HepG2 (cell line): ENCODE data around the gene COG1. TPM values are rescaled to one million over a fixed set of nuclear protein-coding genes. Genes with fewer than 3 reads are reported as not detected.

Experiments
- ATAC-seq: fragments of 200-7000 bp; cut with Tn5 transposase; 3 replicates; pipeline ENCODE4 v1.9.1; 2020; ENCODE audit warnings: mild to moderate bottlenecking, moderate library complexity
- BruUV-seq: library from RNA; stranded (reverse); fragments of 400-500 nt; replicated peaks from 2 replicates; lab custom pipeline; 2021; lab: Mats Ljungman, UMichigan
- CTCF ChIA-PET: fragments of 300-600 bp; formaldehyde crosslinking; extraction: SDS; loops from one replicate; lab custom pipeline; 2021; ENCODE audit warnings: low total read pairs, inconsistent platforms, low intra/inter-chr PET ratio; lab: Yijun Ruan, JAX
- POLR2A ChIA-PET: fragments of 350-600 bp; sonication (Branson Sonifier 250); formaldehyde crosslinking; loops from one replicate; lab custom pipeline; 2020; ENCODE audit warnings: antibody characterized with exemption, inconsistent platforms; lab: Yijun Ruan, JAX
- DNase-seq: peaks from one replicate; pipeline ENCODE4 v3.0.0-alpha.2; 2015; ENCODE audit warnings: low spot score
- FAIRE-seq: peaks from 3 replicates; lab custom pipeline; 2011; peaks lifted over from hg19 to GRCh38; lab: Jason Lieb, UNC
- H2AFZ ChIP-seq: one replicate; pipeline ENCODE4 v1.6.1; 2011; ENCODE audit warnings: low read length, inconsistent platforms
- H3K27ac ChIP-seq: fragments of 300-600 bp; 3 replicates; pipeline ENCODE4 v1.8.0; 2011; ENCODE audit warnings: mixed run types, mild to moderate bottlenecking, mixed read lengths, low read length, inconsistent platforms; ENCODE audit not compliant: insufficient read depth; ENCODE audit errors: extremely low read length
- H3K27me3 ChIP-seq, 2 experiments: fragments of 200-600 bp in 1 of 2; 2 replicates in 1 of 2; 3 replicates in 1 of 2; pipeline versions ENCODE4 v1.6.0 to v1.8.0; 2011; ENCODE audit warnings: low read length in 2 of 2, mild to moderate bottlenecking in 2 of 2, moderate library complexity in 2 of 2, inconsistent platforms in 1 of 2; ENCODE audit not compliant: insufficient read depth in 2 of 2, control insufficient read depth in 1 of 2
- H3K36me3 ChIP-seq, 2 experiments: fragments of 200-600 bp in 1 of 2; replicated peaks in 1 of 2; 2 replicates in 1 of 2; 3 replicates in 1 of 2; pipeline versions ENCODE4 v1.5.1 to v1.8.0; 2011; ENCODE audit warnings: low read length in 2 of 2, inconsistent platforms in 1 of 2; ENCODE audit not compliant: insufficient read depth in 2 of 2, control insufficient read depth in 1 of 2
- H3K4me1 ChIP-seq: 2 replicates; pipeline ENCODE4 v1.5.1; 2012; ENCODE audit warnings: low read length, inconsistent platforms; ENCODE audit not compliant: insufficient read depth
- H3K4me2 ChIP-seq: 2 replicates; pipeline ENCODE4 v1.6.0; 2011; ENCODE audit warnings: low read depth, low read length, inconsistent platforms
- H3K4me3 ChIP-seq, 3 experiments: fragments of 200-600 bp in 1 of 3; sonication (generic), shearing (Covaris generic) in 1 of 3; replicated peaks in 1 of 3; 2 replicates each; pipeline ENCODE4 v1.5.1; 2011 to 2016; ENCODE audit warnings: low read length in 3 of 3, inconsistent platforms in 2 of 3, low read depth in 2 of 3, mild to moderate bottlenecking in 2 of 3, control low read depth in 1 of 3, mixed read lengths in 1 of 3; ENCODE audit not compliant: insufficient read depth in 1 of 3
- H3K79me2 ChIP-seq: one replicate; pipeline ENCODE4 v1.6.1; 2011; ENCODE audit warnings: low read length, inconsistent platforms; ENCODE audit not compliant: insufficient read depth
- H3K9ac ChIP-seq: 2 replicates; pipeline ENCODE4 v1.6.0; 2011; ENCODE audit warnings: mild to moderate bottlenecking, low read depth, low read length, inconsistent platforms; ENCODE audit not compliant: insufficient read depth
- H3K9me3 ChIP-seq: 2 replicates; pipeline ENCODE4 v1.5.1; 2012; ENCODE audit warnings: mild to moderate bottlenecking, low read length
- H4K20me1 ChIP-seq: 2 replicates; pipeline ENCODE4 v1.6.0; 2011; ENCODE audit warnings: inconsistent platforms, mild to moderate bottlenecking, low read length, moderate library complexity; ENCODE audit not compliant: insufficient read depth
- MAZ ChIP-seq, 2 experiments: sonication (generic) in 1 of 2; formaldehyde crosslinking in 1 of 2; IDR thresholded peaks; 2 replicates each; pipeline versions ENCODE4 v1.5.0 to v1.6.1; 2012 to 2020; ENCODE audit warnings: low read depth in 2 of 2, mild to moderate bottlenecking in 2 of 2, borderline replicate concordance in 1 of 2, improper control_type of control experiment in 1 of 2, low read length in 1 of 2, missing genetic modification reagents in 1 of 2, moderate library complexity in 1 of 2
- SNAPC2 ChIP-seq: sonication (generic); formaldehyde crosslinking; IDR thresholded peaks from 2 replicates; pipeline ENCODE4 v1.8.1; 2022; ENCODE audit warnings: mild to moderate bottlenecking, missing genetic modification reagents
- YEATS2 ChIP-seq: sonication (generic); formaldehyde crosslinking; IDR thresholded peaks from 2 replicates; pipeline ENCODE4 v1.4.0; 2020; ENCODE audit warnings: missing genetic modification reagents, borderline replicate concordance
- ZBTB3 ChIP-seq: sonication (generic); formaldehyde crosslinking; IDR thresholded peaks from 2 replicates; pipeline ENCODE4 v1.4.0; 2020; ENCODE audit warnings: low read depth, mild to moderate bottlenecking, moderate library complexity, missing genetic modification reagents, borderline replicate concordance
- ZNF142 ChIP-seq: sonication (generic); formaldehyde crosslinking; IDR thresholded peaks from 2 replicates; pipeline ENCODE4 v1.4.0; 2020; ENCODE audit warnings: missing genetic modification reagents
- WGBS: methylation state at CpG from one replicate; pipeline ENCODE4 v1.1.6; 2017; ENCODE audit warnings: low lambda C conversion rate; 5-methylcytosine and 5-hydroxymethylcytosine counted together
- in situ Hi-C: cut with HindIII; loops from 2 replicates; pipeline ENCODE4 v1.10.0; 2017; ENCODE audit warnings: low pct_unique_long_range_greater_than_20kb; ENCODE audit not compliant: extremely low pct_ligation_motif_present
- intact Hi-C: fragments of 100-400 bp; cut with micrococcal nuclease; formaldehyde crosslinking; loops from one replicate; pipeline ENCODE4 v1.10.0; 2022; ENCODE audit not compliant: unreplicated experiment
- polyA plus RNA-seq, 8 experiments: library from polyadenylated mRNA; depleted of rRNA in 3 of 8; stranded (reverse) in 7 of 8; unstranded in 1 of 8; fragments of >200 nt; fragmentation: Illumina TruSeq in 4 of 8; extraction: Trizol in 4 of 8; gene quantifications; 2 replicates each; pipeline versions ENCODE4 v1.2.1 to v1.2.3, GENCODE V29; 2011 to 2016; ENCODE audit warnings: low read depth in 4 of 8, missing spikeins in 1 of 8, mixed read lengths in 1 of 8; ENCODE audit not compliant: insufficient read depth in 1 of 8
- total RNA-seq, 5 experiments: library from RNA; depleted of rRNA; stranded (reverse); fragments of >200 nt; fragmentation: Illumina TruSeq; extraction: Trizol; gene quantifications; 2 replicates each; pipeline ENCODE4 v1.2.3, GENCODE V29; 2016; ENCODE audit warnings: low read depth in 1 of 5
- TF ChIP-seq, protein P1 (sequence below): sonication (generic); formaldehyde crosslinking; IDR thresholded peaks from 2 replicates; pipeline ENCODE4 v1.4.0; 2020; ENCODE audit warnings: missing genetic modification reagents
- TF ChIP-seq, protein P2 (sequence below): sonication (generic); formaldehyde crosslinking; IDR thresholded peaks from 2 replicates; pipeline ENCODE4 v1.9.0; 2022; ENCODE audit warnings: missing genetic modification reagents, mild to moderate bottlenecking, borderline replicate concordance

Gene COG1
- total and polyA plus RNA-seq, 2 of the 13 experiments (the other 11 are each of a cell fraction or from before 2014, with no cell fraction given): 36.6 to 39.7 TPM

- no peak for TF ChIP-seq ZNF142 (CRISPR knock-in tag)
Observed at GRCh38 chr17:73248532-73248931, 55.7 kb downstream of the COG1 start (continued).

DNA sequence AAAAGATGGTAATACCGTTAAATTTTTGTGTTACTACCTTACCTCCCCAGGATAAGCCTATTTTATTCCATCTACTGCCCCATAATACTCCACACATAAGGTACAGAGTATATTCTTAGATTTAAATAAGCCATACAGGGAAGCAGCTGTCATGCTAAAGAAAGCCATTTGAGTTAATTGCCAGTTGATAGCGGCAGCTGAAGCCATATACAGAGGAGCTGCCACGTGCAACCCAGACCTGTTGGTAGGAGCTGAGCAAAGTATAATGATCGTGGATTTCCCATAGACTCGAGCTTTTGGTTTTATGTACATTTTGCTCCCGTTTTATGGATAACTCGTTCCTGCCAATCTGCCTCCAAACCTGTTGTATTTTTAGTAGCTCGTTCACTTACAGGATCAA is 56.8 kb downstream of the COG1 start:
- CTCF ChIA-PET: no interaction called here
- in situ Hi-C loops (no loop called here), intact Hi-C loops (no loop called here)
- H3K27ac ChIP-seq: no peak overlapping the region
- H3K79me2 ChIP-seq: no peaks in the 10 kb centered on the region
- no peaks in the 10 kb centered on the region for H3K9me3 ChIP-seq
- POLR2A ChIA-PET: interaction anchor here (1.2 kb wide), 1 partner anchor 114 kb away, joined by 3 read pairs; no protein-coding TSS in a partner anchor
- H3K4me3 ChIP-seq: no peak overlapping the region
- H3K4me1 ChIP-seq: peaks cover 11% of the 10 kb centered on the region
- FAIRE-seq (no peak), ATAC-seq (no peak), DNase-seq (no peak)
- 95% methylated on average over 8 of the region's 8 CpGs for WGBS
- peaks cover 7 to 14% of the 10 kb centered on the region in 2 experiments; a peak in 4 of 5 replicates for H3K36me3 ChIP-seq
- H4K20me1 ChIP-seq: no peaks in the 10 kb centered on the region
- no peaks in the 10 kb centered on the region for H3K27me3 ChIP-seq
- no peak overlapping the region for H2AFZ ChIP-seq
- no TSS peak for BruUV-seq
- no peak overlapping the region for H3K4me2 ChIP-seq
- no peak overlapping the region for H3K9ac ChIP-seq
- TF ChIP-seq, protein P1, sequence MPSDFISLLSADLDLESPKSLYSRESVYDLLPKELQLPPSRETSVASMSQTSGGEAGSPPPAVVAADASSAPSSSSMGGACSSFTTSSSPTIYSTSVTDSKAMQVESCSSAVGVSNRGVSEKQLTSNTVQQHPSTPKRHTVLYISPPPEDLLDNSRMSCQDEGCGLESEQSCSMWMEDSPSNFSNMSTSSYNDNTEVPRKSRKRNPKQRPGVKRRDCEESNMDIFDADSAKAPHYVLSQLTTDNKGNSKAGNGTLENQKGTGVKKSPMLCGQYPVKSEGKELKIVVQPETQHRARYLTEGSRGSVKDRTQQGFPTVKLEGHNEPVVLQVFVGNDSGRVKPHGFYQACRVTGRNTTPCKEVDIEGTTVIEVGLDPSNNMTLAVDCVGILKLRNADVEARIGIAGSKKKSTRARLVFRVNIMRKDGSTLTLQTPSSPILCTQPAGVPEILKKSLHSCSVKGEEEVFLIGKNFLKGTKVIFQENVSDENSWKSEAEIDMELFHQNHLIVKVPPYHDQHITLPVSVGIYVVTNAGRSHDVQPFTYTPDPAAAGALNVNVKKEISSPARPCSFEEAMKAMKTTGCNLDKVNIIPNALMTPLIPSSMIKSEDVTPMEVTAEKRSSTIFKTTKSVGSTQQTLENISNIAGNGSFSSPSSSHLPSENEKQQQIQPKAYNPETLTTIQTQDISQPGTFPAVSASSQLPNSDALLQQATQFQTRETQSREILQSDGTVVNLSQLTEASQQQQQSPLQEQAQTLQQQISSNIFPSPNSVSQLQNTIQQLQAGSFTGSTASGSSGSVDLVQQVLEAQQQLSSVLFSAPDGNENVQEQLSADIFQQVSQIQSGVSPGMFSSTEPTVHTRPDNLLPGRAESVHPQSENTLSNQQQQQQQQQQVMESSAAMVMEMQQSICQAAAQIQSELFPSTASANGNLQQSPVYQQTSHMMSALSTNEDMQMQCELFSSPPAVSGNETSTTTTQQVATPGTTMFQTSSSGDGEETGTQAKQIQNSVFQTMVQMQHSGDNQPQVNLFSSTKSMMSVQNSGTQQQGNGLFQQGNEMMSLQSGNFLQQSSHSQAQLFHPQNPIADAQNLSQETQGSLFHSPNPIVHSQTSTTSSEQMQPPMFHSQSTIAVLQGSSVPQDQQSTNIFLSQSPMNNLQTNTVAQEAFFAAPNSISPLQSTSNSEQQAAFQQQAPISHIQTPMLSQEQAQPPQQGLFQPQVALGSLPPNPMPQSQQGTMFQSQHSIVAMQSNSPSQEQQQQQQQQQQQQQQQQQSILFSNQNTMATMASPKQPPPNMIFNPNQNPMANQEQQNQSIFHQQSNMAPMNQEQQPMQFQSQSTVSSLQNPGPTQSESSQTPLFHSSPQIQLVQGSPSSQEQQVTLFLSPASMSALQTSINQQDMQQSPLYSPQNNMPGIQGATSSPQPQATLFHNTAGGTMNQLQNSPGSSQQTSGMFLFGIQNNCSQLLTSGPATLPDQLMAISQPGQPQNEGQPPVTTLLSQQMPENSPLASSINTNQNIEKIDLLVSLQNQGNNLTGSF (CRISPR knock-in tag): no peak
- TF ChIP-seq MAZ (IDR thresholded peaks at IDR 0.05; ENCODE audit: borderline replicate concordance, low read depth, low read length) (no peak), MAZ (CRISPR knock-in tag; IDR thresholded peaks at IDR 0.05; ENCODE audit: low read depth) (no peak), YEATS2 (CRISPR knock-in tag) (no peak), SNAPC2 (CRISPR knock-in tag) (no peak), ZBTB3 (no peak)
- TF ChIP-seq, protein P2, sequence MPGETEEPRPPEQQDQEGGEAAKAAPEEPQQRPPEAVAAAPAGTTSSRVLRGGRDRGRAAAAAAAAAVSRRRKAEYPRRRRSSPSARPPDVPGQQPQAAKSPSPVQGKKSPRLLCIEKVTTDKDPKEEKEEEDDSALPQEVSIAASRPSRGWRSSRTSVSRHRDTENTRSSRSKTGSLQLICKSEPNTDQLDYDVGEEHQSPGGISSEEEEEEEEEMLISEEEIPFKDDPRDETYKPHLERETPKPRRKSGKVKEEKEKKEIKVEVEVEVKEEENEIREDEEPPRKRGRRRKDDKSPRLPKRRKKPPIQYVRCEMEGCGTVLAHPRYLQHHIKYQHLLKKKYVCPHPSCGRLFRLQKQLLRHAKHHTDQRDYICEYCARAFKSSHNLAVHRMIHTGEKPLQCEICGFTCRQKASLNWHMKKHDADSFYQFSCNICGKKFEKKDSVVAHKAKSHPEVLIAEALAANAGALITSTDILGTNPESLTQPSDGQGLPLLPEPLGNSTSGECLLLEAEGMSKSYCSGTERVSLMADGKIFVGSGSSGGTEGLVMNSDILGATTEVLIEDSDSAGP (CRISPR knock-in tag): no peak
